Astrocyte (in vitro differentiated cells and primary cell): Measurements from ENCODE around the gene VPS13C. TPM values are rescaled to one million over a fixed set of nuclear protein-coding genes. Genes with fewer than 3 reads are reported as not detected.

Experiments used
- DNase-seq: peaks from one replicate; pipeline ENCODE4 v3.0.0-alpha.2; 2010; ENCODE audit warnings: low read depth
- FAIRE-seq: peaks from 2 replicates; lab custom pipeline; 2011; peaks lifted over from hg19 to GRCh38; lab: Jason Lieb, UNC
- H2AFZ ChIP-seq: 2 replicates; pipeline ENCODE4 v1.6.0; 2012; ENCODE audit warnings: low read depth, low read length, inconsistent platforms
- H3K27ac ChIP-seq: 2 replicates; pipeline ENCODE4 v1.5.1; 2011; ENCODE audit warnings: low read depth, low read length, inconsistent platforms
- H3K27me3 ChIP-seq: 2 replicates; pipeline ENCODE4 v1.6.0; 2011; ENCODE audit warnings: low read length, inconsistent platforms; ENCODE audit not compliant: insufficient read depth
- H3K36me3 ChIP-seq: 2 replicates; pipeline ENCODE4 v1.5.1; 2011; ENCODE audit warnings: low read length, inconsistent platforms; ENCODE audit not compliant: insufficient read depth
- H3K4me1 ChIP-seq: 2 replicates; pipeline ENCODE4 v1.5.1; 2011; ENCODE audit warnings: low read length, inconsistent platforms; ENCODE audit not compliant: insufficient read depth
- H3K4me2 ChIP-seq: 2 replicates; pipeline ENCODE4 v1.6.0; 2012; ENCODE audit warnings: low read length, inconsistent platforms
- H3K4me3 ChIP-seq: 2 replicates; pipeline ENCODE4 v1.5.1; 2011; ENCODE audit warnings: low read depth, mild to moderate bottlenecking, low read length, inconsistent platforms; ENCODE audit not compliant: insufficient read depth
- H3K79me2 ChIP-seq: 2 replicates; pipeline ENCODE4 v1.6.0; 2012; ENCODE audit warnings: mild to moderate bottlenecking, low read length, inconsistent platforms; ENCODE audit not compliant: insufficient read depth
- H3K9ac ChIP-seq: 2 replicates; pipeline ENCODE4 v1.6.0; 2012; ENCODE audit warnings: mild to moderate bottlenecking, low read length, inconsistent platforms
- H3K9me3 ChIP-seq: 2 replicates; pipeline ENCODE4 v1.5.1; 2012; ENCODE audit warnings: low read depth, mild to moderate bottlenecking, low read length, inconsistent platforms; ENCODE audit not compliant: insufficient read depth
- H4K20me1 ChIP-seq: 2 replicates; pipeline ENCODE4 v1.6.0; 2012; ENCODE audit warnings: low read length, inconsistent platforms; ENCODE audit not compliant: insufficient read depth
- H3K27ac Mint-ChIP-seq: one replicate; pipeline ENCODE4 v1.8.0; 2021; ENCODE audit warnings: mild to moderate bottlenecking, mixed read lengths; ENCODE audit not compliant: unreplicated experiment
- H3K27me3 Mint-ChIP-seq: one replicate; pipeline ENCODE4 v1.8.0; 2021; ENCODE audit warnings: low read depth, mixed read lengths; ENCODE audit not compliant: unreplicated experiment
- H3K36me3 Mint-ChIP-seq: one replicate; pipeline ENCODE4 v1.8.0; 2021; ENCODE audit warnings: low read depth, mixed read lengths; ENCODE audit not compliant: unreplicated experiment
- H3K4me1 Mint-ChIP-seq: one replicate; pipeline ENCODE4 v1.8.0; 2021; ENCODE audit warnings: low read depth, mixed read lengths; ENCODE audit not compliant: unreplicated experiment
- H3K4me3 Mint-ChIP-seq: one replicate; pipeline ENCODE4 v1.8.0; 2021; ENCODE audit warnings: mild to moderate bottlenecking, moderate library complexity, mixed read lengths; ENCODE audit not compliant: unreplicated experiment
- H3K9me3 Mint-ChIP-seq: one replicate; pipeline ENCODE4 v1.8.0; 2021; ENCODE audit warnings: mild to moderate bottlenecking, mixed read lengths; ENCODE audit not compliant: unreplicated experiment
- EZH2 ChIP-seq: IDR thresholded peaks from 2 replicates; pipeline ENCODE4 v1.6.1; 2012; ENCODE audit warnings: mild to moderate bottlenecking, low read length, inconsistent platforms; ENCODE audit not compliant: insufficient read depth
- total RNA-seq: library from RNA; stranded (reverse); gene quantifications from 2 replicates; pipeline ENCODE4 v1.2.1, GENCODE V29; 2021
- TF ChIP-seq, protein P1 (sequence below): IDR thresholded peaks from 2 replicates; pipeline ENCODE4 v1.5.1; 2011; ENCODE audit warnings: low read depth, mild to moderate bottlenecking, inconsistent platforms, low read length, moderate library complexity; ENCODE audit not compliant: insufficient read depth

VPS13C gene
- total RNA-seq, 1 donor from 2014 or later, result 35.4 TPM

- TF ChIP-seq, protein P1, sequence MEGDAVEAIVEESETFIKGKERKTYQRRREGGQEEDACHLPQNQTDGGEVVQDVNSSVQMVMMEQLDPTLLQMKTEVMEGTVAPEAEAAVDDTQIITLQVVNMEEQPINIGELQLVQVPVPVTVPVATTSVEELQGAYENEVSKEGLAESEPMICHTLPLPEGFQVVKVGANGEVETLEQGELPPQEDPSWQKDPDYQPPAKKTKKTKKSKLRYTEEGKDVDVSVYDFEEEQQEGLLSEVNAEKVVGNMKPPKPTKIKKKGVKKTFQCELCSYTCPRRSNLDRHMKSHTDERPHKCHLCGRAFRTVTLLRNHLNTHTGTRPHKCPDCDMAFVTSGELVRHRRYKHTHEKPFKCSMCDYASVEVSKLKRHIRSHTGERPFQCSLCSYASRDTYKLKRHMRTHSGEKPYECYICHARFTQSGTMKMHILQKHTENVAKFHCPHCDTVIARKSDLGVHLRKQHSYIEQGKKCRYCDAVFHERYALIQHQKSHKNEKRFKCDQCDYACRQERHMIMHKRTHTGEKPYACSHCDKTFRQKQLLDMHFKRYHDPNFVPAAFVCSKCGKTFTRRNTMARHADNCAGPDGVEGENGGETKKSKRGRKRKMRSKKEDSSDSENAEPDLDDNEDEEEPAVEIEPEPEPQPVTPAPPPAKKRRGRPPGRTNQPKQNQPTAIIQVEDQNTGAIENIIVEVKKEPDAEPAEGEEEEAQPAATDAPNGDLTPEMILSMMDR, result no peak
- TF ChIP-seq EZH2, result no peak
- Histone ChIP-seq H2AFZ (no peak overlapping the region), H3K27me3 (peaks cover 3% of the 10 kb centered on the region), H3K4me3 (no peak overlapping the region), H3K79me2 (no peaks in the 10 kb centered on the region), H3K4me2 (no peak overlapping the region), H3K4me1 (no peaks in the 10 kb centered on the region), H3K36me3 (no peaks in the 10 kb centered on the region), H3K27ac (no peak overlapping the region), H3K9ac (no peak overlapping the region), H4K20me1 (no peaks in the 10 kb centered on the region), H3K9me3 (no peaks in the 10 kb centered on the region)
- Mint-ChIP-seq H3K36me3 (peaks cover 3% of the 10 kb centered on the region), H3K27ac (no peak overlapping the region), H3K4me3 (no peak overlapping the region), H3K4me1 (no peaks in the 10 kb centered on the region), H3K9me3 (peaks cover 8% of the 10 kb centered on the region), H3K27me3 (peaks cover 27% of the 10 kb centered on the region)
- DNase-seq (no peak), FAIRE-seq (no peak)
Measured at GRCh38 chr15:61820212-61820611, 240.0 kb downstream of the VPS13C start.

DNA sequence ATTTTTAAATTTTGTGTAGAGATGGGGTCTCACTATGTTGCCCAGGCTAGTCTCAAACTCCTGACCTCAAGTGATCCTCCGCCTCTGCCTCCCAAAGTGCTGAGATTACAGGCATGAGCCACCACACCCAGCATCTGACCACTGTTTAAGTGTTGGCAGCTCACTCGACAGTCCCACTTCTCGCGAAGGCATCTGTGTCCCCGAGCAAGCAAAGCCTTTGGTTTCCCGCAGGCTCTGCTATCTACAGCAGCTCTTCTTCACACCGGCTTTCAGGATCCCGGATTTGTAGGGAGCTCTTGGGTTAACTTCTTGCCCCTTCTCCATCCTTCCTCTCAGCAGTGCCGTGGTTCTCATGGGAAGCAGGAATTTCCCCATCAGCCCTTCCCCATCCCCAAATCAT lies 240.9 kb downstream of the VPS13C start:
- peaks cover 3% of the 10 kb centered on the region for H3K36me3 Mint-ChIP-seq
- Histone ChIP-seq H3K4me1 (no peaks in the 10 kb centered on the region), H3K4me3 (no peak overlapping the region), H3K36me3 (no peaks in the 10 kb centered on the region), H3K4me2 (no peak overlapping the region), H3K9ac (no peak overlapping the region), H2AFZ (no peak overlapping the region), H3K27me3 (peaks cover 6% of the 10 kb centered on the region), H3K9me3 (no peaks in the 10 kb centered on the region), H3K27ac (no peak overlapping the region), H3K79me2 (no peaks in the 10 kb centered on the region), H4K20me1 (no peaks in the 10 kb centered on the region)
- TF ChIP-seq EZH2, result no peak
- TF ChIP-seq, protein P1, result no peak
- H3K4me3 Mint-ChIP-seq, result no peak overlapping the region
- H3K27me3 Mint-ChIP-seq, result peaks cover 27% of the 10 kb centered on the region
- peaks cover 8% of the 10 kb centered on the region for H3K9me3 Mint-ChIP-seq
- no peak overlapping the region for H3K27ac Mint-ChIP-seq
- FAIRE-seq (no peak), DNase-seq (no peak)
- no peaks in the 10 kb centered on the region for H3K4me1 Mint-ChIP-seq

DNA sequence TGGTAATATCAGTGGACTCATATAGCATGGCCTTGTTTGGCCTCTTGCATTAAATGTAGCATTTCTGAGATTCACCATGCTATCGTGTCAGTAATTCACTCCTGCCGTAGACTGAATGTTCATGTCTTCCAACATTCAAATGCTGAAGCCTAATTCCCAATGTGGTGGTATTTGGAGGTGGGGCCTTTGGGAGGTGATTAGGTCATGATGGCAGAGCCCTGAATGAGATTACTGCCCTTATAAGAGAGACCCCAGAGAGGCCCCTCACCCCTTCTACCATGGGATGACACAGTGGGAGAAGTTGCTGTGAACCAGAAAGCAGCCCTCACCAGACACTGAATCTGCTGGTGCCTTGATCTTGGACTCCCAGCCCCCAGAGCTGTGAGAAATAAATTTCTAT lies 241.4 kb downstream of the VPS13C start:
- Histone ChIP-seq H3K27ac (no peak overlapping the region), H3K4me1 (no peaks in the 10 kb centered on the region), H4K20me1 (no peaks in the 10 kb centered on the region), H2AFZ (no peak overlapping the region), H3K79me2 (no peaks in the 10 kb centered on the region), H3K4me3 (no peak overlapping the region), H3K4me2 (no peak overlapping the region), H3K9me3 (no peaks in the 10 kb centered on the region), H3K27me3 (peaks cover 7% of the 10 kb centered on the region), H3K9ac (no peak overlapping the region), H3K36me3 (no peaks in the 10 kb centered on the region)
- DNase-seq (no peak), FAIRE-seq (no peak)
- Mint-ChIP-seq H3K36me3 (peaks cover 3% of the 10 kb centered on the region), H3K4me1 (no peaks in the 10 kb centered on the region), H3K27ac (no peak overlapping the region), H3K4me3 (no peak overlapping the region), H3K27me3 (peaks cover 24% of the 10 kb centered on the region), H3K9me3 (peaks cover 6% of the 10 kb centered on the region)
- no peak for TF ChIP-seq EZH2
